ENCODE results near the gene DCST1. TPM values are rescaled to one million over a fixed set of nuclear protein-coding genes. Genes with fewer than 3 reads are reported as not detected.
A peak's percentile ranks its signal among the peaks of the same experiment; 100 is the strongest.

DCST1 gene
- total RNA-seq, 1 experiment from 2014 or later, result 0.15 TPM

GRCh38 chr1:155048449-155049334, 15.1 kb downstream of the DCST1 start (continued):
- no peak for TF ChIP-seq E2F1 (CRISPR knock-in tag; IDR thresholded peaks at IDR 0.05)
- no peak for TF ChIP-seq NFATC4 (CRISPR knock-in tag; IDR thresholded peaks at IDR 0.05)
- no peak for TF ChIP-seq CBFB (CRISPR knock-in tag; IDR thresholded peaks at IDR 0.05; ENCODE audit: low read depth)

GRCh38 chr1:155049651-155050559, 16.3 kb downstream of the DCST1 start:
- CTCF ChIA-PET, result interaction anchor here (0.6 to 9.4 kb wide), 31 partner anchors 7 to 503 kb away, joined by 3 to 176 read pairs (median 6); partner anchors contain the start of genes EFNA3, EFNA4, LENEP and PBXIP1

More at GRCh38 chr1:155049651-155050559, 16.3 kb downstream of the DCST1 start:
- Mint-ChIP-seq H3K9me3 (no peaks in the 10 kb centered on the region), H3K27me3 (ENCODE audit: low read depth) (peaks cover 20% of the 10 kb centered on the region), H3K4me1 (peaks cover 36% of the 10 kb centered on the region), H3K36me3 (no peaks in the 10 kb centered on the region), H3K27ac (peak overlapping the region; percentile 72; the same call in 1 of the 2 replicates), H3K4me3 (peak overlapping the region; percentile 82)
- POLR2A ChIA-PET, result interaction anchor here (0.6 kb wide), 1 partner anchor 16 kb away, joined by 4 read pairs; no protein-coding TSS in a partner anchor
- ATAC-seq (no peak), DNase-seq (ENCODE audit: low spot score) (no peak)
- TF ChIP-seq ZNF512 (CRISPR knock-in tag; IDR thresholded peaks at IDR 0.05; ENCODE audit: borderline replicate concordance), result 0 out of 2 replicates have a peak, but pooled peaks have one; percentile 44
- no peak for TF ChIP-seq PRDM15 (CRISPR knock-in tag; IDR thresholded peaks at IDR 0.05)
